T follicular helper cell (primary cell): Measurements from ENCODE around the gene NAA80.
A peak's percentile ranks its signal among the peaks of the same experiment; 100 is the strongest.

Experiments used
- DNase-seq: peaks from one replicate; pipeline ENCODE4 v3.0.0-alpha.2; 2020; ENCODE audit warnings: low read depth

NAA80 gene

DNA sequence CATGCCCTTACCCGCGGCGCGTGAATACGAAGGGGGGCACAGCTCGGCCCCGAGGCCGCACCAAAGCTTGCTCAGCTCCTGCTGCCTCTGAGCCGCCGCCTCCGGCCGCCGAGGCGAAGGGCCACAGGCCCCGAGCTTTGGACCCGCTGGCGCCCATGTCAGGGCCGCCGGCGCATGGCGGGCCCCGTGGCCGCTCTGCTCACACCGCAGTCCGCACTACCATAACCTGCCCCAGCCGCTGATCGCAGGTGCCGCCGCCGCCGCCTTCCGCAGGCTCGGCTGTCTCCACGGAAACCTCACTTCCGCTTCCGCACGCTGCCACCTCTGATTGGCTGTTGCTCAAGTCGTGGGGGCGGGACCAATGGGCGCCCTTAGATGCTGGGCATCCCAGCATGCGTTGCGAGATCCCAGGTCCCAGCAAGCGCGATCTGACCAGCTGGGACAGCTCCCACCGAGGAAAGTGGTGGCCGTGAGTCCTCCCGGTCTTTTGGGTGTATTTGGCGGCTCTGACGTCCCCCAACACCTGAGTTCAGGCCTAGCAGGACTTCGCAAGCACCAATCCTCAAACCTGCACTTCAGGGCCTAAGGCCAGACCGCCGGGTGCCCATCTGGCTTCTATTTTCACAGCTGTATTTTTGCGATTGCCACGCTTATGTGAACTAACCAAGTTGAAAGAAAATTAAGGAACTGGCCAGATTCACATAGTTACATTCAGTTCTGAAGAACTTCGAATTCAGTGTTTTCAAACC lies 28.9 kb upstream of the NAA80 start, which contains the start of gene TUSC2:
TSS of gene TUSC2 (minus strand) at position 281 of the 749 bp plus-strand sequence. CDS start at position 157, 124 bp downstream.
- peak; percentile 93 for DNase-seq

DNA sequence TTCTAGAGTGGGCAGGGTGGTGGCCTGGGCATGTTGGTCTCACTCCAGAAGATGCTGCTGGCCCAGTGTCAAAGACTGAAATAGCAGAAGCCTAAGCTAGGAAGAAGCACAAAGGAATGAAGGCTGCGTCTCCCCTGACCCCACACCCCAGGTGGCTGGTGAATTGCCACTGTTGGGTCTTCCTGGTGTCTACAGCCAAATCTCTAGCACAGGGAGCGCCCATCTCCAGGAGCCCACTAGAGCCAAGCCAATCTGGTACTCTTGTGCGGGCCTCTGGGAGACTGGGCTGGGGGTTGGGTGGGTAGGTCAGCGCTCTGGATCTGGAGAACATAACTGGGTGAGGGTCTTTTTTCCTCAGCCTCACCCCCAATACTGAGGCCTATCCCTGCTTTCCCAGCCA lies 27.9 kb upstream of the NAA80 start:
- DNase-seq: no peak

DNA sequence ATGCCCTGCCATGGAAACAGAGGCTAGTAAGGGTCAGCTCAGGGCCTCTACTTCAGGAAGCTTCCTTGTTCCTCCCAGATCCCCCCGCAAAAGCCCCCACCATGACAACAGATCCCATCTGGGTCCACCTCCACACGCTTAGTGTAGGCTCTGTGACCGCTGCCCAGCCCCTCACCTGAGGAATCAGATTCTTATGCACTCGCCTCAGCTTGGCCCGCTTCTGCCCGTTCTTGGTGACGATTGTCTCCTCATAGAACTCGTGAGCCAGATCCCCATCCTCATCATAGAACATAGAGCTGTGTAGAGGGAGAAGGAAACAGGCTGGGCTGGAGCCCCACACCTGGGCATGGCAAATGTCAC lies 27.0 kb upstream of the NAA80 start:
- DNase-seq: no peak

DNA sequence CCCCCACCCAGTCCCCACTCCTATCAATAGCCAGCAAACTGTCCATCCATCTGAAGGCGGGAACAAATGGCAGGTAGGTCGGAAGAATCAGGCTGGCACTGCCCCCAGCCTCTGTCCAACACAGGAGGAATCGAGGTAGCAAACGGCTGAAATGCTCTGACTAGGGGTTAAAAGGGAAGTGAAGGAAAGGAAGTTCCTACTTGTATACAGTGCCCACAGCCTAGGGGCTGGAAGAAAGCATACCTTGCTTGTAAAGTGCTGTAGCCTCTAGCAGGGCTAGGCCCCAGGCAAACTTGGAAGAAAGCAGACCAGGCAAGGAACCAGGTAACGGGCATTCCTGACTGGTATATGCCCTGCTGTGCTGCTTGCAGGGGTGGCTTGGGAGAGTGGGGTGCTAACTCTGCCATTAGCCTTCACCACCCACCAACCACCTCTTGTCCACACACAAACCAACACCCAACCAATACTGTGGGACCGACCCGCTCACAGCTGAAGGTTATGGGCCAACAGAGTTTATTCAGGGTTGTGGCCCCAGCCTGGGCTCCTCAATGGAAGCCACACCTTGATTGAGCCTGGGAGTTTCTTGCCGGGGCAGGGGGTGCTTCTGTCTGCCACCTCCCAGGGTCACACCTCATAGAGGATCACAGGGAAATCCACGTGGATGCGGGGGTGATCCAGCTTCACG lies 26.4 kb upstream of the NAA80 start:
- DNase-seq: no peak

DNA sequence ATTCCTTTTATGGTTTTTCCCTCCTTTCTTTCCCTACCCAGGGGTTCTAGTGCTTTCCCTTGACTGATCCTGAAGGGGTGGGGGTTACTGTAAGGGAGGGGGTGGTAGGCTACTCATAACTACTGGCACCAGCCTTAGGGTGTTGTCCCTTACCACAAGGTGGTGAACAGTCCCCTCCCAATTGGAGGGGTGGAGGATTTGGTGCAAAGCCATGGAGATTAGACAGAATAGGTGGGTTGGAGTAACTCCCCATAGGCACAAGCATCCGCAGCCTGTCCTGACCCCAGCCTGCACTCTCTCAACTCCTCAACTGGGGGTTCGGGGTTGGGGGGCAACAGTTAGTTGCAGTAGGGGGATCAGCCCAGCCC lies 25.9 kb upstream of the NAA80 start:
- no peak for DNase-seq

DNA sequence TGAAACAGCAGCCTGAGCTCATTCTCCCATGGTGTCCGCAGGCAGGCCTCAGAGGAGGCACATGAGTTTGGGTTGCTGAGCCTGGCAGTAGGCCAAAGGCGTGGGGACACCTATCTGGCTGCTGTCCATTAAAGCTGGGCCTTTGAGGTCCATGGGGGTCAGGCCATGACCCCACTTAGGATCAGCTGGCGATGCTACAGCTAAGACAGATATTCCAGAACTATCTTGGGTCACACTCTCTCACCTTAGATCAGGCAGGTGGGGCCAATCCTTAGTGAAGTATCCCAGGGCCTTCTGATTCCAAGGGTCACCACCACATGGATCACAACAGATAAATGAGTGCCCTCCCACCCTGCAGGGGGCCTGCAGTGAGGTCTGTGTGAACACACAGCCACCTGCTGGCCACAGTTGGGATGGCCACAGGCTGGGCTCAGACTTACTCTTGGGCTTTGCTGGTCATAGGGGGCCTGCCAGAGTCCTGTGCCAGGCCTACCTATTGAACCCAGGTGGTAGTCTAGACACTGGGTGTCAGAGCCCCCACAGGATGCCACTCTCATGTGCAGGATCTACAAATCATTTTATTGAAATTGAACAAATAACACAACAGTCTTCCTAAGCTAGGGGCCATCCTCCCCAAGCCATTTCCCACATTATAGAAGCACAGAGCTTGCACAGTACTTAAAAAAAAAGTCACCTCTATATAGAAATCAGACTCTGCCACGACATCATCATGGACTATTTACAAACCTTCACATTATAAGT lies 25.3 kb upstream of the NAA80 start:
- DNase-seq: peak; percentile 33

DNA sequence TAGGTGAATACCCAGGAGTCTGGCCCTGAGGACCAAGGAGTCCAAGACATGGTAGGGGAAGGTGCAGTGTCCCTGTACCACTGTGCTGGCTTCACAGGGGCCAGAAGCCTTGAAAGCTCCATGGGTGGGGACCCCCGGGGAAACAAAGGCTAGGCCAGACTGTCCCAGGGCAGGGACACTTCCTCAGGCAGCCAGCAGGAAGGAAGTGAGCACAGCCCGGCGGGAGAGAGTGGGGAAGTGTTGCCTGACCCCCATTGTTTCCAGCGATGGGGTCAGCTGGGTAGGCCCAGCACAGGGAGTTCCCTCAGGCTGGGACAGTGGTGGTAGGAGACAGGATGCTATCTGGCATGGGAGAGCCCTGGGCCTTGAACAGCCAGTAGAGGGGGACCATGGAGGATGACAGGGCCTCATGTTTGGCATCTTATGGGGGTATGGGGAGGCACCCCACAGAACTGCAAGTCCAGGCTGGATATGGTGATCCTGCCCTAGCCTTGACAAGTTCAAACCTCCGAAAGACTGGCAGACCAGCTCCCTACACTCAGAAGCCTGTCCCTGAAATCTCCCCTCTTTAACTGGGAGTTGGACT lies 24.5 kb upstream of the NAA80 start:
- no peak for DNase-seq

DNA sequence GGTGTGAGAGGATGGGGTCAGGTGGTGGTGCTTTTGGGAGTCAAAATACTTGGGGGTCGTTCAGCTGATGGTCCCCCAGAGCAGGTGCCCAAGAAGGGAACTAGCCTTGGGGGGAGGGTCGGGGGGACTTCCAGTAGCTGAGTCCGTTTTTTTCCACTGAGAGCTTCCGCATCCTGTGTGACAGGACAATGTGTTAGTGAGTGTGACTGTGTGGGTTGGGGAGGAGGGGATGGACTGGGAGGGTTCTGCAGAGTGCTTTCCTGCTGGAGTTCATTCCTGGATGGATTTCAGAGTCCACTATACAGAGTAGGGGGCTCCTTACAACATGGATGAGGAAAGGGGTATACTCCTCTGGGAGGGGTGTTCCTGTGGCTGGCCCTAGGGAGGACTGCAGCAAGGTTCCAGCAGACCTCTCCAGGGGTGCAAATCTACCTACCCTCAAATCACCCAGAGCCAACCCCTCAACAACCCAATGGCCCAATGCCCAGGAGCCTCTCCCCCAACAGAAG lies 23.9 kb upstream of the NAA80 start:
- no peak for DNase-seq

DNA sequence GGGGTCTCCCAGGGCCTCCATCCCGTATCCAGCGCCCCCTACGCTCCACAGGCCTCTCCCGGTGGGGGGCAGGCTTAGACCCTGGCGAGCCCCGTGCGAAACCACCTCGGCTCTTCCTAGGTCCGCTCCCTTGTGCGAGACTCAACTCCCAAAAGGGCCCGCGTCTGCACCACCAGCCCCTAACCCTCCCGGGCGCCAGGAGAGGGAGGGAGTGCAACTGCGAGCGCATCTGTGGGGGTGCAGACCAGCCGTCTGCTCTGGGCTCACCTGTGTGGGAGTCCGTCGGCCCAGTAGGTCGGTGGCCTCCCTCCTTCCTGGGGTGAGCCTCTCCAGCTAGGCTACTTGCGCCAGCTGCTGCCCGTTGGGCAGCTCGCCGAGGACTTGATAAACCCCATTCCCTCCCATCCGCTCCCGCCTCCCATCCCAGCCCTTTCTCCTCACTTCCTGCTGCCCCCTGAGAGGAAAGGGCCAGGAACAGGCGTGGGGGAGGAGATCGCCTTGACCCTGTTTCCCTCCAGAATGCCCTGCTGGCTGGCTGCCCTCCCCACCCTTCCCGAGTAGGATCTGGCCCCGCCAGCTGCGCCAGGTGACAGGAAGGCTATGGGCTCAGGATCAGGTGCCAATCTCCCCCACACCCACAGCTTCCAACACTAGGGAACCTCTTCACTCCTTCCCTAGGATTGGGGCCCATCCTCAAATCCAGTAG lies 23.3 kb upstream of the NAA80 start, which contains the start of gene HYAL2:
TSS of gene HYAL2 (minus strand) at position 360 of the 706 bp plus-strand sequence. CDS start 2,256 bp downstream, outside the sequence.
- no peak for DNase-seq

DNA sequence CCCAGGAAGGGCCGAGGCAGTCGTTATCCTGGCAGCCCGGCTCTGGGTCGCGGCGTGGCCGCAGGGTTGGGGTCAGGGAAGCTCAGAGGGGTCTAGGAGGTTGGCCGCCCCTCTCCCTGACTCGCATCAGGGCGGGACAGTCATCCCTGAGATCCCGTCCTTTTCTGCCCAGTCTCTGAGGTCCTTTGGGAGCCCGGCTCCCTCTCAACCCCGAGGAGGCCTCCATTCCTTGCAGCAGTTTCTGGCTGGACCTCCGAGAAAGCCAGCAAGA lies 22.8 kb upstream of the NAA80 start:
- DNase-seq: no peak

DNA sequence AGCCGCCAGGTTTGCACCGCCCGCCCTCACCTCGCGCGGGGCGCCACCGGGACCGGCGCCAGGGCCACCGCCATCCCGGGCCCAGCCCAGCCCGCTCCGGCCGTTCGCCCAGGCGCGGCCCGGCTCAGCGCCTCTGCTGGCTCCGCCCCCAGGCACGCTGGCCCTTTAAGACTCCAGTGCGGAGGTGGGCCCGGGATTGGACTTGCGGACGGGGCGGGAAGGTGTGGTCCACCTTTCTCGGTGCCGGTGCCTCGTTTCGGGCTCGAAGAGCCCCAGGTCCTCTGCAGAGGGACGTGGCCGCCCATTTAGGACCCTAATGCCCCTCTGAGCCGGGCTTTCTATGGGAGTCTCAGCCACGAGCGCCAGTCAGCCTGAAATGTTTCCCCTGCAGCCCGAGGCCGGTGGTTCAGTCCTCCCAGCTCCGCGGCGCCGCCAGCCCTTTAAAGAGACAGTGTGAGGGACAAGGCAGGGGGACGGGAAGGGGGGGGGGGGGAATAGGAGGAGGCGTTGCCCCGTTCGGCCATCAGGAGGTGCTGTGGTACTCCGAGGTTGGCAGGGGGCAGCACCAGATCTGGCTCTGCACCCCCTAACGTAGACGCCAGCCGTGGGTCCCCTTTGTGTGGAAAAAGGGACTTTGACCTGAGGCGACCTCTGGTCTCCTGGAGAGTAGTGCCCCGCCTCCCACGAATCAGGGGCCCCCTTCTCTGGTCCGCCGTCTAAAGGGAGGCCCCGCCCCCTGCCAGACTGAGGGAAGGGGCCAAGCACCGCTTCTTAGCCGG lies 22.3 kb upstream of the NAA80 start:
- DNase-seq: peak; percentile 71

DNA sequence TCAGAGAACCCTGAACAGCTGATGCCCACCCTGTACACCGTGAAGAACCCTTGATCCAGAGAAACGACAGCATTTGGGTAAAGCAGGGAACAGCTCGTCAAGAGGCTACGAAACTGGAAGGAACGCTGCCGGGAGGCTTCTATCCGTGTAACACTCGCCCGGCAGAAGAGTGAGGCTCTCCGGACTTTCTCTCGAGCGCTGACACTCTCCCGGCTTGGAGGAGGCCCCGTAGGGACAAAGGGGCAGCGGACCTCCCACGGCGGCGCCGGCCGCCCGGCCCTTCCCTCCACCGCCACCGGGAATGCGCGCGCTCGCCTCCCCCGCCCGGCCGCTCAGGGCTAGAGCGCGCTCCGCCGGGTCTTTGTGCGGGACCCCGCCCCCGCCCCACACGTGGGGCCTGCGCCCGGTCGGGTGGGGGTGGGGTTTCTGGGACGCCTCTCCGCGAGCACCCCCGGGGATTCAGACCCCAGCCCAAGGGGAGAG lies 21.7 kb upstream of the NAA80 start:
- peak; percentile 30 for DNase-seq

DNA sequence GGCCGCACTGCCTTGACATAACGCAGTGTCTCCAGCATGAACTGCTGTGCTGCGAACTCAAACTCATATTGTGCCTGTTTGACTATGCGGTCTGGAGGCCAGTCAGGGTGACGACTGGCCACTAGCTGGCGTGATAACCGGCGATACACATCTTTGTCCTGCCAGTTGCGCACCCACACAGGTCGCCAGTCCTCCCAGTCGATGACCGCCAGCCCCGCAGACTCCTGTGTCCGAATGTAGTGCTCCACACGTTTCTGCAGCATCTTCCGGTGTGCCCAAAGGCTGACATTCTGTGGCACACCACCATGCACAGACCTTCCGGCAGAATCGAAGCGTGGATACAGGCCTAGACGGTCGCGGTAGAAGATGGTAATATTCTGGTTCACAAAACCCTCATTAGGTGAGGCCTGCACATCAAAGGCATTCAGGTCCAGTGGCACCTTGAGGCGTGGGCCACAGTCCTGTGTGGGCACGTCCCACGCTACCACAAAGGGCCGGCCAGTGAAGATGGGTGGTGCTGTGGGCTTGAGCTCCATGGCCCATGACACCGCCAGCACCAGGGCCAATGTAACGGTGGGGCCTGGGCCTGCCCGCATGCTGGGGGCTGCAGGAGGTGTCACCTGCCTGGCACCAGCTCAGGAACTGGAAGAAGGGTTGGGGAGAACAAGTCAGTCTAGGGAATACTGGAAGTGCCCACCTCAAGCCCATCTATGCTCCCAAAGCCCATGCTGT lies 20.9 kb upstream of the NAA80 start:
- no peak for DNase-seq

DNA sequence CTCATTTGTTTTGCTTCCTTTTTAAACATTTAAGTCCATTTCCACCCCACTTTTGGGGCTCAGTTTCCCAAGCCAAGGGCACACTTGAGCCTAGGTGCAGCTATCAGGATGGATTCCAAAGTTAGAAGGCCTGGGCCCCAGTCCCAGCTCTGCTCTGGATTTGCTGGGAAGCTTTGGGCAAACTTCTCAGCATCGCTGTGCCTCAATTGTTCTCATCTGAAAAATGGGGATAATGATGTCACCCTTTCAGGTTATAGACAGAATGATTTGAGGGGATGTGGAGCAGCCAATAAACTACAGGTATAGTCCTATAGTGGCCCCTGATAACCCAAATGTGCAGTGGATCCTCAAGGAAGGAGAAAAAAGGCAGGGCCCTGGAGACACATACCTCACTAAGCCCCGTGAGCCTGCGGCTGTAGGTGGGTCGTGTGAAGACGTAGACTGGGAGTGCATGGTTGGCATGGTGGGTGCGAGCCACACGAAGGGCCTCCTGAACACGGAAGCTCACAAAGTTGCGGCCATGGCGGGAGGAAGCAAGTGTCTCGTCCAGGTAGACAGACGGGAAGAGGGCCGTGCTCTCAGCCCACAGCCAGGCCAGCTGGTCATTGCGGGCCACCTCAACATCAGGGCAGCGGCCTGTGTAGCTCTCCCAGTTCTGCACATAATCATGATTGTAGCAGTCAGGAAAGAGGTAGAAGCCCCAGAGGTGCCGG lies 20.1 kb upstream of the NAA80 start:
- no peak for DNase-seq

DNA sequence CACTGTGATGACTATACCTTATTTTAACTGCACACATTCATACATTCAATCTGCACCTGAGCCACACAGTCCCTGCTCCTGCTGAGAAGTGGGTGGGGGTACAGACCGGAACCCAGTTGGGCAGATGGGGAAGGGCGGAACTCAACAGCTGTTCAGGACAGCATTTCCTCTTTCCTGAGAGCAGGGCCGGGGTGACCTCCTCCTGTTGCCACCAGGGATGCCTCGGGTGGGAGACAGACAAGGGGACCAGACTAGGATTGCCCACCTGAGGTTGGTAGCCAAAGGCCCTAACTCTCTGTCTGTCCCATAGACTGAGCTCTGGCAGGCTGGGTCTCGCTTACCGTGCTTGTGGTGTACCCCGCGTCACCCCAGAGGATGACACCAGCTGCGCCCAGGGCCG lies 19.4 kb upstream of the NAA80 start:
- DNase-seq: no peak

DNA sequence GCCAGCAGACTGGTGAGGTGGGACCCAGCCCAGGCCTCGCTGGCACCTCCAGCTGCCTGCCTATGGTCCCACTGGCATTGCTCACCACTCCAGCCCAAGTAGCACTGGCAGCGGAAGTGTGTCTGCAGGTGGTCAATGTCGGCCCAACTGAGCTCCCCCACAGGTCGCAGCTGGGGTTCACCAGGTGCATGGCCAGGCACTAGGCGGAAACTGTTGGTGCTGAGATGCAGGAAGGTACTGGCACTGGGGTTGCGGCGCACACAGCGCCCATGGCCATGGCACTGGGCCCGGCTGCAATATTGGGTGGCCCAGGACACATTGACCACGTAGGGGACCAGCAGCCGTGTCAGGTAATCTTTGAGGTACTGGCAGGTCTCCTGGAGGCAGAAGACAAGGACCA lies 19.0 kb upstream of the NAA80 start:
- DNase-seq: no peak

DNA sequence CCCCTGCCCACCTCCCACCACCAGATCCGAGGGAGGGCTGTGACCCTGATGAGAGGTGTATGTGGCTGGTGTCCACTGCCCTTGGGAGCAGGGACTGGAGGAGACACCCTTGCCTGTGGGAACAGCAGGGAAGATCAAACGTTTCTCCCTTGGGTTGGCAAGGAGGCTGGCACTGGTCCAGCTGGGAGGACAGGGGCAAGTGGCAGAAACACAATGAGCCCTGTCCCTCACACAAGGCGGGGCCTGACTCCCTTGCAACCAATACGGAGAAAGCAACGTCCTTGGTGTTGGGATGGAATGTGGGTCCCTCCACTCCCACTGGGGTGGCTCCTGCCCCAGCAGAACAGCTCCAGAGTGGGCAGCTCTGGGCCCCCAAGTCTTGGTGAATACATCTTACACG lies 18.1 kb upstream of the NAA80 start:
- no peak for DNase-seq

DNA sequence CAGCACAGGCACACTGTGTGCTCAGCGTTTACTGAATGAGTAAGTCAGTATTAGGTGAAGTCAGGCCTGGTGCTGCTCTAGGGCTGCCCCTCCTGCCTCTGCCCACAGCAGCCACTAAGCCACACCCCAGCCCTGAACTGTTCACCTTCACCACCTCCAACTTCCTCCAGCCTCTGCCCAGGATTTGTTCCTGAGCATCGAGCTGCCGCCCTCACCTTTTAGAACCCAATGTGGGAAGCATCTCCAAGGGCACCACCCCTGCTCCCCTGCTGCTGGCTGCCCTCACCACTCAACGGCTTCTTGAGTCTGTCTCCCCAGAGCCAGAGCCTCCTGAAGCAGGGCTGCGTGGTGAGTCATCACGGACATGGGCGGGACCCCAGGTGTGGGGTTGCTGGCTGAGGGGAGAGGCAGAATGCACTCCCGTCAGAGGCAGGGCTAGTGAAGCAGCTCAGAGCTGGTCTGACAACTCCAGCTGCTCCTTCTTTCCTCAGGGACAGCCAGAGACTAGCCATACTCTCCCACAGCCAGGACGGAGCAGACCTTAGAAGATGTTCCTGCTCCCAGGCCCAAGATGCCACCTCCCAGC lies 17.5 kb upstream of the NAA80 start:
- peak; percentile 51 for DNase-seq

DNA sequence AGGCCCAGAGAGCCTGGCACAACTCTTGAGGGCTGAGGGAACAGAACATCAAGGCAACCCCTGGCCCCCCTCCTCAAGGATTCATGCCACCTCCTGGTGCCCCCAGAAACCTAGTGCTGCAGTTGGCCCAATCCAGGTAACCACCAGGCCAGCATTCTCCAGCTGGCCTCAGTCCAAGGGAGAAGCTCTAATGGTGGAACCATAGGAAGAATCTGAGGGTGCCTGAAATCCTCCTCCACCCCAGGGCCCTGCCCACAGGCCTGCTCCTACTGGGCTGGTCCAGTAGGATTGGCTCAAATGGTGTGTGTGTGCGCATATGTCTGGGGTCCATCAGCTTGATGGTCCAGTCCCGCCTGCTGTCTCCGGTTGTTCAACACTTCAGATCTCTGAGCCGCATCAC lies 15.6 kb upstream of the NAA80 start:
- no peak for DNase-seq
